H9 (cell line): Measurements from ENCODE around the gene BASP1. TPM values are rescaled to one million over a fixed set of nuclear protein-coding genes. Genes with fewer than 3 reads are reported as not detected.

Source experiments
- DNase-seq: peaks from one replicate; pipeline ENCODE4 v3.0.0-alpha.2; 2017
- H2AFZ ChIP-seq: one replicate; pipeline ENCODE4 v1.6.1; 2013; ENCODE audit warnings: mild to moderate bottlenecking, low read length, control low read depth, moderate library complexity
- H2AK5ac ChIP-seq: 2 replicates; pipeline ENCODE4 v1.6.1; 2013; ENCODE audit warnings: low read length, control low read depth, mixed read lengths; ENCODE audit not compliant: insufficient read length
- H2BK120ac ChIP-seq: one replicate; pipeline ENCODE4 v1.6.1; 2013; ENCODE audit warnings: low read depth, mild to moderate bottlenecking, low read length, control low read depth, inconsistent platforms; ENCODE audit not compliant: poor library complexity, severe bottlenecking
- H2BK12ac ChIP-seq: 2 replicates; pipeline ENCODE4 v1.6.1; 2013; ENCODE audit warnings: low read length, control low read depth, mixed read lengths, low read depth; ENCODE audit not compliant: insufficient read length
- H2BK15ac ChIP-seq: 2 replicates; pipeline ENCODE4 v1.6.1; 2013; ENCODE audit warnings: low read depth, low read length, control low read depth
- H2BK20ac ChIP-seq: one replicate; pipeline ENCODE4 v1.6.1; 2013; ENCODE audit warnings: low read depth, mild to moderate bottlenecking, low read length, control low read depth, inconsistent platforms; ENCODE audit not compliant: poor library complexity, severe bottlenecking
- H2BK5ac ChIP-seq: 2 replicates; pipeline ENCODE4 v1.6.1; 2013; ENCODE audit warnings: low read length, control low read depth, mixed read lengths; ENCODE audit not compliant: insufficient read length
- H3K14ac ChIP-seq: 2 replicates; pipeline ENCODE4 v1.6.1; 2013; ENCODE audit warnings: low read length, control low read depth; ENCODE audit not compliant: insufficient read depth
- H3K18ac ChIP-seq: 2 replicates; pipeline ENCODE4 v1.6.1; 2013; ENCODE audit warnings: low read depth, mild to moderate bottlenecking, mixed read lengths, low read length, control low read depth; ENCODE audit not compliant: insufficient read length
- H3K23ac ChIP-seq: 2 replicates; pipeline ENCODE4 v1.6.1; 2013; ENCODE audit warnings: low read length, control low read depth, mixed read lengths, low read depth; ENCODE audit not compliant: insufficient read length
- H3K23me2 ChIP-seq: 2 replicates; pipeline ENCODE4 v1.6.1; 2013; ENCODE audit warnings: low read depth, mild to moderate bottlenecking, mixed read lengths, low read length, control low read depth; ENCODE audit not compliant: insufficient read length, poor library complexity, severe bottlenecking
- H3K27ac ChIP-seq: 2 replicates; pipeline ENCODE4 v1.5.1; 2013; ENCODE audit warnings: low read length, control low read depth, mixed read lengths, low read depth; ENCODE audit not compliant: insufficient read length
- H3K27me3 ChIP-seq: 2 replicates; pipeline ENCODE4 v1.6.1; 2013; ENCODE audit warnings: low read length, control low read depth, inconsistent platforms; ENCODE audit not compliant: insufficient read depth
- H3K4ac ChIP-seq: 2 replicates; pipeline ENCODE4 v1.6.1; 2013; ENCODE audit warnings: low read depth, mild to moderate bottlenecking, control low read depth, inconsistent platforms, low read length, moderate library complexity
- H3K4me1 ChIP-seq: 2 replicates; pipeline ENCODE4 v1.6.1; 2013; ENCODE audit warnings: low read length, control low read depth, inconsistent platforms; ENCODE audit not compliant: insufficient read depth
- H3K4me2 ChIP-seq: 2 replicates; pipeline ENCODE4 v1.6.1; 2013; ENCODE audit warnings: low read length, control low read depth, mixed read lengths; ENCODE audit not compliant: insufficient read length, insufficient read depth
- H3K56ac ChIP-seq: 2 replicates; pipeline ENCODE4 v1.6.1; 2013; ENCODE audit warnings: low read depth, mild to moderate bottlenecking, mixed read lengths, low read length, control low read depth; ENCODE audit not compliant: insufficient read length
- H3K79me1 ChIP-seq: 2 replicates; pipeline ENCODE4 v1.6.1; 2013; ENCODE audit warnings: low read depth, mild to moderate bottlenecking, moderate library complexity, low read length, control low read depth, inconsistent platforms; ENCODE audit not compliant: insufficient read depth, poor library complexity, severe bottlenecking
- H3K79me2 ChIP-seq: 2 replicates; pipeline ENCODE4 v1.6.1; 2013; ENCODE audit warnings: low read length, control low read depth, inconsistent platforms; ENCODE audit not compliant: insufficient read depth
- H3K9ac ChIP-seq: 2 replicates; pipeline ENCODE4 v1.6.1; 2013; ENCODE audit warnings: low read length, control low read depth, mixed read lengths; ENCODE audit not compliant: insufficient read length; ENCODE audit errors: extremely low read depth
- H3K9me3 ChIP-seq: one replicate; pipeline ENCODE4 v1.6.1; 2013; ENCODE audit warnings: low read depth, low read length, inconsistent platforms; ENCODE audit not compliant: control insufficient read depth
- H3T11ph ChIP-seq: one replicate; pipeline ENCODE4 v1.6.1; 2013; ENCODE audit warnings: mild to moderate bottlenecking, low read length, control low read depth, inconsistent platforms
- H4K20me1 ChIP-seq: one replicate; pipeline ENCODE4 v1.6.1; 2013; ENCODE audit not compliant: control insufficient read depth, insufficient read length, insufficient read depth
- H4K5ac ChIP-seq: 2 replicates; pipeline ENCODE4 v1.6.1; 2013; ENCODE audit warnings: low read depth, mild to moderate bottlenecking, mixed read lengths, low read length, control low read depth; ENCODE audit not compliant: insufficient read length
- H4K8ac ChIP-seq: replicated peaks from 2 replicates; pipeline ENCODE4 v1.6.1; 2013; ENCODE audit warnings: low read length, control low read depth, mixed read lengths, low read depth; ENCODE audit not compliant: insufficient read length
- H4K91ac ChIP-seq: 2 replicates; pipeline ENCODE4 v1.6.1; 2013; ENCODE audit warnings: low read depth, mild to moderate bottlenecking, moderate library complexity, mixed read lengths, low read length, control low read depth; ENCODE audit not compliant: insufficient read length
- H3K27ac Mint-ChIP-seq, 3 experiments: 2 replicates in 2 of 3; 3 replicates in 1 of 3; pipeline ENCODE4 v1.8.0; 2020 to 2021; ENCODE audit warnings: mixed read lengths in 3 of 3, mild to moderate bottlenecking in 1 of 3, moderate library complexity in 1 of 3
- H3K27me3 Mint-ChIP-seq: 2 replicates; pipeline ENCODE4 v1.8.0; 2021; ENCODE audit warnings: low read depth, mild to moderate bottlenecking, moderate library complexity, mixed read lengths
- H3K36me3 Mint-ChIP-seq, 3 experiments: 2 replicates in 2 of 3; 3 replicates in 1 of 3; pipeline ENCODE4 v1.8.0; 2020 to 2021; ENCODE audit warnings: low read depth in 3 of 3, mixed read lengths in 3 of 3; ENCODE audit not compliant: insufficient read depth in 1 of 3
- H3K4me1 Mint-ChIP-seq, 2 experiments: 2 replicates each; pipeline ENCODE4 v1.8.0; 2020; ENCODE audit warnings: mixed read lengths in 2 of 2
- H3K4me3 Mint-ChIP-seq, 2 experiments: 2 replicates in 1 of 2; 3 replicates in 1 of 2; pipeline ENCODE4 v1.8.0; 2020 to 2021; ENCODE audit warnings: mild to moderate bottlenecking in 2 of 2, mixed read lengths in 2 of 2, moderate library complexity in 1 of 2
- H3K9me3 Mint-ChIP-seq, 2 experiments: 2 replicates in 1 of 2; 3 replicates in 1 of 2; pipeline ENCODE4 v1.8.0; 2020; ENCODE audit warnings: mild to moderate bottlenecking in 2 of 2, mixed read lengths in 2 of 2, moderate library complexity in 1 of 2
- CTCF ChIP-seq: fragments of 200-600 bp; sonication (generic); conservative IDR thresholded peaks from 3 replicates; pipeline ENCODE4 v1.8.0; 2021; ENCODE audit warnings: antibody characterized with exemption, mild to moderate bottlenecking
- WGBS: extraction: QIAGEN DNeasy Blood & Tissue Kit; methylation state at CpG from one replicate; pipeline ENCODE4 v1.1.7; 2013; ENCODE audit warnings: missing lambda C conversion rate, low lambda C conversion rate, mixed read lengths; ENCODE audit not compliant: insufficient read length; ENCODE audit errors: extremely low coverage; 5-methylcytosine and 5-hydroxymethylcytosine counted together
- total RNA-seq: library from RNA; stranded (reverse); gene quantifications from 2 replicates; pipeline ENCODE4 v1.2.1, GENCODE V29; 2021

The BASP1 gene
- total RNA-seq, 1 experiment from 2014 or later, result 180 TPM

GRCh38 chr5:17288570-17288969, 71.1 kb downstream of the BASP1 start:
- H3K27ac ChIP-seq, result no peak overlapping the region
- no peak overlapping the region for H2BK5ac ChIP-seq
- no peak overlapping the region for H3K4ac ChIP-seq
- no peaks in the 10 kb centered on the region for H3K79me1 ChIP-seq
- H3K9ac ChIP-seq, result no peak overlapping the region
- no peaks in the 10 kb centered on the region for H3K79me2 ChIP-seq
- Mint-ChIP-seq H3K4me3 (no peak overlapping the region), H3K4me1 (peaks cover 0 to 4% of the 10 kb centered on the region in 2 experiments; a peak in 2 of 4 replicates), H3K9me3 (peaks cover 15 to 17% of the 10 kb centered on the region in 2 experiments), H3K27me3 (peaks cover 2% of the 10 kb centered on the region; the same call in 1 of the 2 replicates), H3K36me3 (peaks cover 2 to 18% (median 11%) of the 10 kb centered on the region in 3 experiments; a peak in 6 of 7 replicates), H3K27ac (no peak overlapping the region)
- no peaks in the 10 kb centered on the region for H4K20me1 ChIP-seq
- H3K18ac ChIP-seq, result no peak overlapping the region
- no peak overlapping the region for H2AFZ ChIP-seq
- no peaks in the 10 kb centered on the region; the same call in 1 of the 2 replicates for H3K4me1 ChIP-seq
- H4K5ac ChIP-seq, result no peak overlapping the region
- H2BK12ac ChIP-seq, result no peak overlapping the region
- H4K91ac ChIP-seq, result no peak overlapping the region
- TF ChIP-seq CTCF, result no peak
- no peak overlapping the region for H3K56ac ChIP-seq
- H2BK15ac ChIP-seq, result no peak overlapping the region
- H3T11ph ChIP-seq, result no peak overlapping the region
- no CpG with 5 or more reads among the region's 3 CpGs for WGBS
- no peaks in the 10 kb centered on the region for H3K9me3 ChIP-seq
- no peaks in the 10 kb centered on the region for H3K23me2 ChIP-seq
- H2BK120ac ChIP-seq, result no peak overlapping the region
- no peaks in the 10 kb centered on the region for H3K27me3 ChIP-seq
- H2AK5ac ChIP-seq, result no peak overlapping the region
- H3K23ac ChIP-seq, result no peak overlapping the region
- DNase-seq, result no peak
- no peak overlapping the region for H3K14ac ChIP-seq
- no peak overlapping the region for H4K8ac ChIP-seq
- no peak overlapping the region for H3K4me2 ChIP-seq
- H2BK20ac ChIP-seq, result no peak overlapping the region
